Endothelial cell of umbilical vein (primary cell): Measurements from ENCODE around the gene CBX3. TPM values are rescaled to one million over a fixed set of nuclear protein-coding genes. Genes with fewer than 3 reads are reported as not detected.

Experiments used
- BruUV-seq: library from RNA; stranded (reverse); fragments of 400-500 nt; replicated peaks from 2 replicates; lab custom pipeline; 2021; lab: Mats Ljungman, UMichigan
- CTCF ChIA-PET: fragments of 300-600, 350-600 bp; sonication (Branson Sonifier 250); formaldehyde crosslinking; loops from one replicate; lab custom pipeline; 2021; ENCODE audit warnings: antibody characterized with exemption, inconsistent platforms; lab: Charles Lee
- POLR2A ChIA-PET: fragments of 300-600, 350-600 bp; sonication (Branson Sonifier 250); formaldehyde crosslinking; loops from one replicate; lab custom pipeline; 2021; ENCODE audit warnings: antibody characterized with exemption, inconsistent platforms; lab: Charles Lee
- DNase-seq: peaks from one replicate; pipeline ENCODE4 v3.0.0-alpha.2; 2011; ENCODE audit warnings: low read depth, low spot score
- FAIRE-seq: peaks from 2 replicates; lab custom pipeline; 2011; peaks lifted over from hg19 to GRCh38; lab: Jason Lieb, UNC
- H2AFZ ChIP-seq: 2 replicates; pipeline ENCODE4 v1.6.0; 2012; ENCODE audit warnings: low read depth, low read length, control low read depth, inconsistent platforms
- H3K27ac ChIP-seq: 2 replicates; pipeline ENCODE4 v1.5.1; 2011; ENCODE audit warnings: low read depth, mild to moderate bottlenecking, control low read depth, low read length, moderate library complexity; ENCODE audit not compliant: insufficient read depth
- H3K27me3 ChIP-seq, 2 experiments: 2 replicates each; pipeline versions ENCODE4 v1.6.0 to v1.6.1; 2011; ENCODE audit warnings: low read length in 2 of 2, mixed read lengths in 1 of 2; ENCODE audit not compliant: control insufficient read depth in 2 of 2, insufficient read depth in 2 of 2
- H3K36me3 ChIP-seq, 2 experiments: 2 replicates in 1 of 2; 3 replicates in 1 of 2; pipeline ENCODE4 v1.5.1; 2011; ENCODE audit warnings: low read length in 2 of 2, mild to moderate bottlenecking in 1 of 2, moderate library complexity in 1 of 2; ENCODE audit not compliant: control insufficient read depth in 2 of 2, insufficient read depth in 2 of 2; ENCODE audit errors: extremely low read depth in 1 of 2
- H3K4me1 ChIP-seq: 3 replicates; pipeline ENCODE4 v1.5.1; 2011; ENCODE audit warnings: mild to moderate bottlenecking, low read length; ENCODE audit not compliant: control insufficient read depth, insufficient read depth; ENCODE audit errors: extremely low read depth
- H3K4me2 ChIP-seq: 2 replicates; pipeline ENCODE4 v1.6.1; 2011; ENCODE audit warnings: low read length, control low read depth, mixed read lengths; ENCODE audit not compliant: insufficient read depth
- H3K4me3 ChIP-seq, 3 experiments: fragments of 200-600 bp in 1 of 3; sonication (generic), shearing (Covaris generic) in 1 of 3; replicated peaks in 1 of 3; 2 replicates each; pipeline ENCODE4 v1.5.1; 2011 to 2016; ENCODE audit warnings: control low read depth in 3 of 3, low read length in 3 of 3, mild to moderate bottlenecking in 2 of 3, inconsistent platforms in 1 of 3, low read depth in 1 of 3, moderate library complexity in 1 of 3; ENCODE audit not compliant: insufficient read depth in 1 of 3
- H3K79me2 ChIP-seq: 2 replicates; pipeline ENCODE4 v1.6.0; 2012; ENCODE audit warnings: low read length, inconsistent platforms; ENCODE audit not compliant: control insufficient read depth, insufficient read depth
- H3K9ac ChIP-seq: replicated peaks from 2 replicates; pipeline ENCODE3; 2011; ENCODE audit warnings: low read length, control low read depth; ENCODE audit not compliant: insufficient read depth; ENCODE audit errors: extremely low read depth
- H3K9me1 ChIP-seq: replicated peaks from 3 replicates; pipeline ENCODE4 v1.6.0; 2011; ENCODE audit warnings: mild to moderate bottlenecking, low read length; ENCODE audit not compliant: control insufficient read depth, insufficient read depth; ENCODE audit errors: extremely low read depth
- H3K9me3 ChIP-seq: replicated peaks from 2 replicates; pipeline ENCODE4 v1.5.1; 2012; ENCODE audit warnings: low read length, inconsistent platforms; ENCODE audit not compliant: control insufficient read depth, insufficient read depth
- H4K20me1 ChIP-seq: replicated peaks from 2 replicates; pipeline ENCODE3; 2011; ENCODE audit warnings: mild to moderate bottlenecking, low read length; ENCODE audit not compliant: control insufficient read depth, insufficient read depth; ENCODE audit errors: extremely low read depth
- EZH2 ChIP-seq: IDR thresholded peaks from 2 replicates; pipeline ENCODE4 v1.6.1; 2012; ENCODE audit warnings: borderline replicate concordance, low read depth, mild to moderate bottlenecking, moderate library complexity, low read length, inconsistent platforms; ENCODE audit not compliant: severe bottlenecking
- FOS ChIP-seq: IDR thresholded peaks from 2 replicates; pipeline ENCODE4 v1.6.1; 2011; ENCODE audit warnings: mild to moderate bottlenecking, low read length, moderate library complexity, borderline replicate concordance; ENCODE audit not compliant: insufficient read depth
- GATA2 ChIP-seq: IDR thresholded peaks from 2 replicates; pipeline ENCODE4 v1.7.0; 2011; ENCODE audit warnings: low read depth, mild to moderate bottlenecking, moderate library complexity, mixed read lengths, low read length; ENCODE audit not compliant: insufficient read length, insufficient read depth
- JUN ChIP-seq: IDR thresholded peaks from 2 replicates; pipeline ENCODE4 v1.6.1; 2011; ENCODE audit warnings: borderline replicate concordance, low read depth; ENCODE audit not compliant: insufficient read length, insufficient read depth
- MYC ChIP-seq: IDR thresholded peaks from one replicate; pipeline ENCODE4 v1.6.1; 2011; ENCODE audit warnings: mild to moderate bottlenecking, low read depth, low read length
- POLR2A ChIP-seq: IDR thresholded peaks from 2 replicates; pipeline ENCODE4 v1.6.1; 2012; ENCODE audit warnings: low read depth, mild to moderate bottlenecking, control low read depth, low read length
- POLR2AphosphoS5 ChIP-seq: IDR thresholded peaks from 2 replicates; pipeline ENCODE4 v1.6.1; 2012; ENCODE audit warnings: low read depth, mild to moderate bottlenecking, control low read depth, low read length, moderate library complexity; ENCODE audit not compliant: insufficient read depth
- dilution Hi-C: fragments of 300-500 bp; cut with MboI; formaldehyde crosslinking; loops from one replicate; pipeline ENCODE4 v1.15.0; 2019; ENCODE audit warnings: low sequenced_read_pairs; ENCODE audit not compliant: extremely low pct_ligation_motif_present
- intact Hi-C: fragments of 100-400 bp; cut with micrococcal nuclease; formaldehyde crosslinking; loops from one replicate; pipeline ENCODE4 v1.10.0; 2022
- polyA plus RNA-seq, 4 experiments: library from polyadenylated mRNA; depleted of rRNA in 3 of 4; stranded (reverse) in 3 of 4; unstranded in 1 of 4; fragments of >200 nt; gene quantifications; 2 replicates each; pipeline versions ENCODE4 v1.2.1 to v1.2.3, GENCODE V29; 2011 to 2012; ENCODE audit warnings: missing spikeins in 1 of 4
- total RNA-seq: library from RNA; stranded (reverse); gene quantifications from 2 replicates; pipeline ENCODE4 v1.2.3, GENCODE V29; 2021
- TF ChIP-seq, protein P1 (sequence below): IDR thresholded peaks from 2 replicates; pipeline ENCODE4 v1.6.1; 2011; ENCODE audit not compliant: insufficient read depth, insufficient read length
- TF ChIP-seq, protein P2 (sequence below), 2 donors: IDR thresholded peaks; 1 replicate in 1 of 2; 2 replicates in 1 of 2; pipeline ENCODE4 v1.5.1; 2011; ENCODE audit warnings: low read length in 2 of 2, mild to moderate bottlenecking in 2 of 2, moderate library complexity in 2 of 2, control low read depth in 1 of 2, inconsistent platforms in 1 of 2, low read depth in 1 of 2; ENCODE audit not compliant: insufficient read depth in 1 of 2; ENCODE audit errors: extremely low read depth in 1 of 2

CBX3 gene
- total and polyA plus RNA-seq, 2 donors (not counting 3 experiments of a cell fraction or from before 2014, with no cell fraction given) = 47.5 to 200 TPM

DNA sequence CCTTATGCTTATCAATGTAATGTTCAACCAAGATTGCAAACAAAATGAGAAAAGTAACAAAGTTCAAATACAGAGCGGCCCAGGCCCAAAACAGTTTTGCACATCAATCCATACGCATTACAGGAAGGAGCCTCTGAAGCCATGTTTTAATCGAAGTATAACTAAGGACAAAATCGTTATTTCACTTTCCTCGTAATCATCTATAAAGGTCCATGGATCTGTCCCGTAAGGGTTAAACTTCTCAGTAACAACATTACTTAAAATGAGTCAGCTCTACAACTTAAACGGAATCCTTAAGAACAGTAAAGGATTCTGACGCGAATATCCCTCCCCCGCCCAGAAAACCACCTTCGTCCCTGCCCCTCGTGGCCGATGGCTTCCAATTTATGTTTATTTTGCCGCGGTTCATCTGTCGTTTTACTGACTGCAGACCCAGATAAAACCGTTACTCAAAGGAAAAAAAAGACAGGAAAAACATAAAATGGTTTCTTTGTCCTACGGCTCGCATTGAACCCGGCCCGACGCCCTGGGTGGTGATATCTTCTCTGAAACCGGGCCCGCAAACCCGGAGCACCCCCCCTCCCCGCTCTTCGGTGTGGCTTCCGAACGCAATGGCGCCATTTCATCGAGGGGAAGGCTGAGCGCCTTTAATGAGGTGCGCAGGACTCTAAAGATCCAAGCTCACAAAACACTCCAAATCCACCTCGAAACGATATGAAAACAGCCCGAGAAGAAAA lies 2.1 kb upstream of the CBX3 start:
- H4K20me1 ChIP-seq = peaks cover 42% of the 10 kb centered on the region
- DNase-seq (no peak), FAIRE-seq (no peak)
- POLR2A ChIA-PET = interaction anchor here (0.7 to 1.2 kb wide), 13 partner anchors 8 to 977 kb away, joined by 3 to 10 read pairs (median 4); partner anchors contain the start of genes HOXA7 and NFE2L3
- dilution Hi-C loops (loop anchor here (25.0 kb wide), 1 partner anchor 963 kb away; the partner anchor contains the start of genes HOXA10, HOXA3, HOXA7 and HOXA9), intact Hi-C loops (loop anchor here (1.0 to 10.0 kb wide), 11 partner anchors 45 to 1408 kb away; partner anchors contain the start of gene SKAP2)
- H3K27me3 ChIP-seq = no peaks in the 10 kb centered on the region
- peaks cover 40% of the 10 kb centered on the region for H3K4me1 ChIP-seq
- H3K79me2 ChIP-seq = peaks cover 89% of the 10 kb centered on the region
- peak overlapping the region; percentile 97 for H3K27ac ChIP-seq
- no peak overlapping the region for H2AFZ ChIP-seq
- peaks cover 5 to 28% of the 10 kb centered on the region in 2 experiments for H3K36me3 ChIP-seq
- peak overlapping the region; percentile 98 to 100 (median 98) for H3K4me3 ChIP-seq
- H3K4me2 ChIP-seq = peak overlapping the region; percentile 90
- CTCF ChIA-PET = interaction anchor here (0.6 to 4.4 kb wide), 14 partner anchors 11 to 468 kb away, joined by 3 to 98 read pairs (median 6); partner anchors contain the start of gene NFE2L3
- no peaks in the 10 kb centered on the region for H3K9me1 ChIP-seq
- BruUV-seq = no TSS peak
- H3K9ac ChIP-seq = peak overlapping the region; percentile 100
- H3K9me3 ChIP-seq = no peaks in the 10 kb centered on the region
- TF ChIP-seq JUN = no peak
- TF ChIP-seq MYC = no peak
- no peak for TF ChIP-seq POLR2A
- TF ChIP-seq, protein P1, sequence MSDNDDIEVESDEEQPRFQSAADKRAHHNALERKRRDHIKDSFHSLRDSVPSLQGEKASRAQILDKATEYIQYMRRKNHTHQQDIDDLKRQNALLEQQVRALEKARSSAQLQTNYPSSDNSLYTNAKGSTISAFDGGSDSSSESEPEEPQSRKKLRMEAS = no peak
- no peak for TF ChIP-seq EZH2
- TF ChIP-seq, protein P2, sequence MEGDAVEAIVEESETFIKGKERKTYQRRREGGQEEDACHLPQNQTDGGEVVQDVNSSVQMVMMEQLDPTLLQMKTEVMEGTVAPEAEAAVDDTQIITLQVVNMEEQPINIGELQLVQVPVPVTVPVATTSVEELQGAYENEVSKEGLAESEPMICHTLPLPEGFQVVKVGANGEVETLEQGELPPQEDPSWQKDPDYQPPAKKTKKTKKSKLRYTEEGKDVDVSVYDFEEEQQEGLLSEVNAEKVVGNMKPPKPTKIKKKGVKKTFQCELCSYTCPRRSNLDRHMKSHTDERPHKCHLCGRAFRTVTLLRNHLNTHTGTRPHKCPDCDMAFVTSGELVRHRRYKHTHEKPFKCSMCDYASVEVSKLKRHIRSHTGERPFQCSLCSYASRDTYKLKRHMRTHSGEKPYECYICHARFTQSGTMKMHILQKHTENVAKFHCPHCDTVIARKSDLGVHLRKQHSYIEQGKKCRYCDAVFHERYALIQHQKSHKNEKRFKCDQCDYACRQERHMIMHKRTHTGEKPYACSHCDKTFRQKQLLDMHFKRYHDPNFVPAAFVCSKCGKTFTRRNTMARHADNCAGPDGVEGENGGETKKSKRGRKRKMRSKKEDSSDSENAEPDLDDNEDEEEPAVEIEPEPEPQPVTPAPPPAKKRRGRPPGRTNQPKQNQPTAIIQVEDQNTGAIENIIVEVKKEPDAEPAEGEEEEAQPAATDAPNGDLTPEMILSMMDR (IDR thresholded peaks at IDR 0.05; ENCODE audit: extremely low read depth in 1 of 2, insufficient read depth in 1 of 2, low read depth in 1 of 2, low read length in 2 of 2) = no peak
- no peak for TF ChIP-seq POLR2AphosphoS5
- TF ChIP-seq FOS = no peak
- TF ChIP-seq GATA2 = no peak
